Type B pancreatic cell (in vitro differentiated cells): ENCODE measurements around the gene CMKLR1. TPM values are rescaled to one million over a fixed set of nuclear protein-coding genes. Genes with fewer than 3 reads are reported as not detected.

ENCODE experiments used
- DNase-seq: peaks from one replicate; pipeline ENCODE4 v3.0.0; 2021; ENCODE audit warnings: mixed read lengths; ENCODE audit not compliant: unreplicated experiment; ENCODE audit errors: extremely low spot score
- H3K27ac Mint-ChIP-seq: 2 replicates; pipeline ENCODE4 v1.8.0; 2021; ENCODE audit warnings: mild to moderate bottlenecking, mixed read lengths
- H3K27me3 Mint-ChIP-seq: 2 replicates; pipeline ENCODE4 v1.8.0; 2021; ENCODE audit warnings: mixed read lengths
- H3K36me3 Mint-ChIP-seq: 2 replicates; pipeline ENCODE4 v1.8.0; 2021; ENCODE audit warnings: mixed read lengths
- H3K4me1 Mint-ChIP-seq: one replicate; pipeline ENCODE4 v1.8.0; 2021; ENCODE audit warnings: mixed read lengths; ENCODE audit not compliant: unreplicated experiment
- H3K4me3 Mint-ChIP-seq: 2 replicates; pipeline ENCODE4 v1.8.0; 2021; ENCODE audit warnings: mild to moderate bottlenecking, mixed read lengths
- H3K9me3 Mint-ChIP-seq: 2 replicates; pipeline ENCODE4 v1.8.0; 2021; ENCODE audit warnings: mixed read lengths
- total RNA-seq: library from RNA; stranded (reverse); gene quantifications from 2 replicates; pipeline ENCODE4 v1.2.1, GENCODE V29; 2021; ENCODE audit warnings: low replicate concordance
- TF ChIP-seq, protein P1 (sequence below): fragments of 200-600 bp; sonication (generic); conservative IDR thresholded peaks from 2 replicates; pipeline ENCODE4 v1.5.0; 2021; ENCODE audit warnings: antibody characterized with exemption, mild to moderate bottlenecking

The CMKLR1 gene
- total RNA-seq, 1 donor from 2014 or later, result 0.97 TPM

GRCh38 chr12:108247130-108247529 is 92.0 kb downstream of the CMKLR1 start:
- H3K27me3 Mint-ChIP-seq, result peaks cover 16% of the 10 kb centered on the region
- H3K27ac Mint-ChIP-seq, result no peak overlapping the region
- no peak for DNase-seq
- TF ChIP-seq, protein P1, sequence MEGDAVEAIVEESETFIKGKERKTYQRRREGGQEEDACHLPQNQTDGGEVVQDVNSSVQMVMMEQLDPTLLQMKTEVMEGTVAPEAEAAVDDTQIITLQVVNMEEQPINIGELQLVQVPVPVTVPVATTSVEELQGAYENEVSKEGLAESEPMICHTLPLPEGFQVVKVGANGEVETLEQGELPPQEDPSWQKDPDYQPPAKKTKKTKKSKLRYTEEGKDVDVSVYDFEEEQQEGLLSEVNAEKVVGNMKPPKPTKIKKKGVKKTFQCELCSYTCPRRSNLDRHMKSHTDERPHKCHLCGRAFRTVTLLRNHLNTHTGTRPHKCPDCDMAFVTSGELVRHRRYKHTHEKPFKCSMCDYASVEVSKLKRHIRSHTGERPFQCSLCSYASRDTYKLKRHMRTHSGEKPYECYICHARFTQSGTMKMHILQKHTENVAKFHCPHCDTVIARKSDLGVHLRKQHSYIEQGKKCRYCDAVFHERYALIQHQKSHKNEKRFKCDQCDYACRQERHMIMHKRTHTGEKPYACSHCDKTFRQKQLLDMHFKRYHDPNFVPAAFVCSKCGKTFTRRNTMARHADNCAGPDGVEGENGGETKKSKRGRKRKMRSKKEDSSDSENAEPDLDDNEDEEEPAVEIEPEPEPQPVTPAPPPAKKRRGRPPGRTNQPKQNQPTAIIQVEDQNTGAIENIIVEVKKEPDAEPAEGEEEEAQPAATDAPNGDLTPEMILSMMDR, result no peak
- H3K9me3 Mint-ChIP-seq, result no peaks in the 10 kb centered on the region
- H3K4me1 Mint-ChIP-seq, result peaks cover 6% of the 10 kb centered on the region
- no peak overlapping the region for H3K4me3 Mint-ChIP-seq
- H3K36me3 Mint-ChIP-seq, result peaks cover 4% of the 10 kb centered on the region

DNA sequence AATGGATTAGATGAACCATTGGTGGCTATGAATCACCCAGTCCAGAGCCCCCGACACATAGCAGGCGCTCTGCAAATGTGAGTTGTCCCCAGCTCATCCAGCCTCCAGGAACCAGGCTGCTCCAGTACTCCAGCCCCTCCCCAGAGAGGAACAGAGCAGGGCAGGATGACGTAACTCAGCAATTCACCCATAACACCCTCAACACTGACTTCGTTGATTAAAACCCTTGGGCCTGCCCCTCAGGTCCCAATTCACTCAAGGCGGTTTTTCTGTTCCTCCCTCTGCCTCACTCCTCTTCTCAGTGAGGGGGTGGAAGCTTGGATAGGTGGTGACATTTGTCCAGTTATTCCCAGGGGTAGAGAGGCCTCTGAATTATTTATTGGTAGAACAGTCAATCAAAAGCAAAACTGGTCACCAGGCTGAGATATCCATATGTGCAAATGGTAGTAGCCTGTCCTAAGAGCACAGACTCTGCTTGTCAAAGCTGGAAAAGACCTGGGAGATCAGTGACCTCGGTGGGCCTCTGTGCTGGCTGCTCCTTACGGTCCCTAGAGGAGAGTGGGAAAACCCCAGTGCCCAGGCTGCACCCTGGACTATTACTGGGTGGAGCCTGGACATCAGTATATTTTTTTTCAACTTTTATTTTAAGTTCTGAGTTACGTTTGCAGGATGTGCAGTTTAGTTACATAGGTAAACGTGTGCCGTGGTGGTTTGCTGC is 97.0 kb downstream of the CMKLR1 start:
- DNase-seq, result no peak
- Mint-ChIP-seq H3K4me1 (peaks cover 5% of the 10 kb centered on the region), H3K27ac (no peak overlapping the region), H3K9me3 (no peaks in the 10 kb centered on the region), H3K27me3 (peaks cover 20% of the 10 kb centered on the region), H3K36me3 (peaks cover 8% of the 10 kb centered on the region), H3K4me3 (no peak overlapping the region)
- TF ChIP-seq, protein P1, result no peak

- Mint-ChIP-seq H3K27ac (no peak overlapping the region), H3K4me3 (no peak overlapping the region), H3K9me3 (no peaks in the 10 kb centered on the region), H3K36me3 (peaks cover 8% of the 10 kb centered on the region), H3K27me3 (peaks cover 30% of the 10 kb centered on the region), H3K4me1 (peaks cover 13% of the 10 kb centered on the region)
- TF ChIP-seq, protein P1, result no peak
- DNase-seq, result no peak
These were observed 98.2 kb downstream of the CMKLR1 start for GRCh38 chr12:108240928-108241327.

DNA sequence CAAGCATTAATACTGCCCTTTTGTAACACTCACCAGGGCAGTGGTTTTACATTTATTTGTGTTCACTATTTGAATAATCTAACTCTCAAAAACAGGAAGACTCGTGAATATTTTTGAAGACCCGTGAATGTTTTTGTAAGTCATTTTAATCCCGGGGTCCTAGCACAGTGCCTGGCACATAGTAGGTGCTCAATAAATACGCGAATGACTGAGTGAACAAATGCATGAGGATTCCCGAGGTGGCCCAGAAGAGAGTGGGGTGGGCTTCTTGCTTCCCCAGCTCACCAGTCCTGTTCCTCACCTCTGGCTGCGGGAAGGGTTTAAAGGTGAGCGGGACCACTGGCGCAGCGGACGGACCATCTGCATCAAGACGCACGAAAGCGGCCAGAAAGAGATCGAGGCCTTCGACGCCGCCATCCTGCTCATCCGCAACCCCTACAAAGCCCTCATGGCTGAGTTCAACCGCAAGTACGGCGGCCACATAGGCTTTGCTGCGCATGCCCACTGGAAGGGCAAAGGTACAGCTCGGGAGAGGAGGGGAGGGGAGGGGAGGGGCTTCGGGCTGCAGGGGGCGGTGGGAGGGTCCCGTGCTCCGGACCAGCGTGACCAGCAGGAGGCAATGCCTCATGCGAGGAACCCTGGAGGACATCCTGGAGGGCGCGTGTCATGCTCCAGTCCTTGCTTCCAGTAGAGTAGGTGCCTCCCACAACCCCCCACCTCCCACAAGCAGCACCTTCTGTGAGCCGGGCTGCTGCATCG is 98.9 kb downstream of the CMKLR1 start:
- Mint-ChIP-seq H3K27ac (no peak overlapping the region), H3K9me3 (no peaks in the 10 kb centered on the region), H3K4me1 (peaks cover 17% of the 10 kb centered on the region), H3K27me3 (peaks cover 37% of the 10 kb centered on the region), H3K36me3 (peaks cover 8% of the 10 kb centered on the region), H3K4me3 (no peak overlapping the region)
- DNase-seq, result no peak
- TF ChIP-seq, protein P1, result no peak

GRCh38 chr12:108239378-108239777 is 99.7 kb downstream of the CMKLR1 start:
- TF ChIP-seq, protein P1, result no peak
- Mint-ChIP-seq H3K27ac (no peak overlapping the region), H3K4me1 (peaks cover 17% of the 10 kb centered on the region), H3K9me3 (no peaks in the 10 kb centered on the region), H3K27me3 (peaks cover 42% of the 10 kb centered on the region), H3K36me3 (peaks cover 8% of the 10 kb centered on the region), H3K4me3 (no peak overlapping the region)
- DNase-seq, result no peak
